Neuronal stem cell (in vitro differentiated cells): ENCODE results near the gene ABCC1.
A peak's percentile ranks its signal among the peaks of the same experiment; 100 is the strongest.

Experiments
- DNase-seq: peaks from one replicate; pipeline ENCODE4 v3.0.0-alpha.2; 2013; ENCODE audit warnings: low spot score
- H2AFZ ChIP-seq: one replicate; pipeline ENCODE4 v1.6.1; 2013; ENCODE audit warnings: mild to moderate bottlenecking, low read length, inconsistent platforms
- H2AK5ac ChIP-seq: 2 replicates; pipeline ENCODE4 v1.6.1; 2013; ENCODE audit warnings: low read depth, mild to moderate bottlenecking, inconsistent platforms, low read length, moderate library complexity, mixed read lengths
- H2BK120ac ChIP-seq: 2 replicates; pipeline ENCODE4 v1.6.1; 2013; ENCODE audit warnings: low read depth, mild to moderate bottlenecking, inconsistent platforms, low read length, moderate library complexity, mixed read lengths
- H2BK12ac ChIP-seq: one replicate; pipeline ENCODE4 v1.6.1; 2013; ENCODE audit warnings: low read length, inconsistent platforms
- H2BK15ac ChIP-seq: 2 replicates; pipeline ENCODE4 v1.6.1; 2013; ENCODE audit warnings: mild to moderate bottlenecking, low read length, inconsistent platforms, mixed read lengths
- H2BK5ac ChIP-seq: one replicate; pipeline ENCODE4 v1.6.1; 2013; ENCODE audit warnings: inconsistent platforms, mild to moderate bottlenecking, low read length, moderate library complexity
- H3K14ac ChIP-seq: one replicate; pipeline ENCODE4 v1.6.1; 2013; ENCODE audit warnings: low read length, inconsistent platforms
- H3K18ac ChIP-seq: 2 replicates; pipeline ENCODE4 v1.6.1; 2013; ENCODE audit warnings: low read length, inconsistent platforms
- H3K23ac ChIP-seq: 2 replicates; pipeline ENCODE4 v1.6.1; 2013; ENCODE audit warnings: low read depth, mild to moderate bottlenecking, mixed read lengths, low read length, inconsistent platforms; ENCODE audit not compliant: poor library complexity
- H3K27ac ChIP-seq: replicated peaks from 3 replicates; pipeline ENCODE4 v1.5.1; 2013; ENCODE audit warnings: low read length, inconsistent platforms
- H3K27me3 ChIP-seq, 3 experiments: 2 replicates each; pipeline ENCODE4 v1.6.1; 2013; ENCODE audit warnings: low read length in 3 of 3, mild to moderate bottlenecking in 2 of 3, inconsistent platforms in 1 of 3, low read depth in 1 of 3, mixed read lengths in 1 of 3, moderate library complexity in 1 of 3; ENCODE audit not compliant: control insufficient read depth in 3 of 3, insufficient read depth in 3 of 3
- H3K36me3 ChIP-seq, 2 donors: replicated peaks in 1 of 2; 2 replicates each; pipeline ENCODE4 v1.6.1; 2013; ENCODE audit warnings: low read length in 2 of 2; ENCODE audit not compliant: control insufficient read depth in 2 of 2, insufficient read depth in 2 of 2
- H3K4ac ChIP-seq: 2 replicates; pipeline ENCODE4 v1.6.1; 2013; ENCODE audit warnings: inconsistent platforms, mild to moderate bottlenecking, low read length, moderate library complexity
- H3K4me1 ChIP-seq, 2 donors: 1 replicate in 1 of 2; 2 replicates in 1 of 2; pipeline ENCODE4 v1.6.1; 2013; ENCODE audit warnings: low read length in 2 of 2, low read depth in 1 of 2; ENCODE audit not compliant: control insufficient read depth in 2 of 2, insufficient read depth in 1 of 2
- H3K4me2 ChIP-seq: one replicate; pipeline ENCODE4 v1.6.1; 2013; ENCODE audit warnings: mild to moderate bottlenecking, low read length, inconsistent platforms; ENCODE audit not compliant: insufficient read depth, poor library complexity, severe bottlenecking
- H3K4me3 ChIP-seq, 2 donors: 2 replicates each; pipeline ENCODE4 v1.5.1; 2013; ENCODE audit warnings: low read length in 2 of 2, mild to moderate bottlenecking in 2 of 2, inconsistent platforms in 1 of 2, moderate library complexity in 1 of 2
- H3K79me1 ChIP-seq: one replicate; pipeline ENCODE4 v1.6.1; 2013; ENCODE audit warnings: low read depth, mild to moderate bottlenecking, inconsistent platforms, low read length, moderate library complexity
- H3K9ac ChIP-seq: one replicate; pipeline ENCODE4 v1.6.1; 2013; ENCODE audit warnings: mild to moderate bottlenecking, low read depth, low read length, inconsistent platforms; ENCODE audit not compliant: poor library complexity
- H3K9me3 ChIP-seq, 2 donors: replicated peaks in 1 of 2; 2 replicates each; pipeline versions ENCODE3 to v1.6.1; 2013; ENCODE audit warnings: low read length in 2 of 2, mild to moderate bottlenecking in 2 of 2, inconsistent platforms in 1 of 2, low read depth in 1 of 2, mixed read lengths in 1 of 2, moderate library complexity in 1 of 2; ENCODE audit not compliant: control insufficient read depth in 2 of 2, insufficient read depth in 1 of 2
- H4K8ac ChIP-seq: one replicate; pipeline ENCODE4 v1.6.1; 2013; ENCODE audit warnings: low read depth, mild to moderate bottlenecking, inconsistent platforms, low read length, moderate library complexity
- H4K91ac ChIP-seq: one replicate; pipeline ENCODE4 v1.6.1; 2013; ENCODE audit warnings: low read length, low read depth, mild to moderate bottlenecking, inconsistent platforms; ENCODE audit not compliant: poor library complexity
- WGBS, 2 donors: extraction: QIAGEN DNeasy Blood & Tissue Kit; methylation state at CpG; one replicate each; pipeline ENCODE4 v1.1.7; 2013; ENCODE audit warnings: missing lambda C conversion rate in 2 of 2, mixed read lengths in 1 of 2; ENCODE audit not compliant: insufficient read length in 2 of 2, insufficient replicate concordance in 1 of 2; ENCODE audit errors: extremely low coverage in 2 of 2; 5-methylcytosine and 5-hydroxymethylcytosine counted together

Gene ABCC1

GRCh38 chr16:16122264-16122663, 172.8 kb downstream of the ABCC1 start:
- no peak overlapping the region for H3K27ac ChIP-seq
- H3K23ac ChIP-seq = no peak overlapping the region
- H3K36me3 ChIP-seq = peaks cover 3 to 53% of the 10 kb centered on the region in 2 donors
- peaks cover 3% of the 10 kb centered on the region for H3K79me1 ChIP-seq
- no peak overlapping the region for H2BK5ac ChIP-seq
- no peak overlapping the region for H2AFZ ChIP-seq
- no peak overlapping the region for H2BK15ac ChIP-seq
- H3K4me2 ChIP-seq = no peak overlapping the region
- no peak overlapping the region for H3K4ac ChIP-seq
- no CpG with 5 or more reads among the region's 12 CpGs for WGBS, 2 donors
- DNase-seq = no peak
- H3K18ac ChIP-seq = no peak overlapping the region
- H3K9ac ChIP-seq = no peak overlapping the region
- no peak overlapping the region for H2BK12ac ChIP-seq
- H3K27me3 ChIP-seq = no peaks in the 10 kb centered on the region
- no peak overlapping the region for H4K8ac ChIP-seq
- no peak overlapping the region for H3K4me3 ChIP-seq
- no peak overlapping the region for H2AK5ac ChIP-seq
- H3K9me3 ChIP-seq = peaks cover 15 to 21% of the 10 kb centered on the region in 2 donors
- no peaks in the 10 kb centered on the region for H3K4me1 ChIP-seq
- no peak overlapping the region for H3K14ac ChIP-seq
- H4K91ac ChIP-seq = no peak overlapping the region
- H2BK120ac ChIP-seq = no peak overlapping the region

- H2AFZ ChIP-seq = no peak overlapping the region
Measured at GRCh38 chr16:16124438-16124837, 175.0 kb downstream of the ABCC1 start.

GRCh38 chr16:16124974-16125373, 175.6 kb downstream of the ABCC1 start:
- Histone ChIP-seq H3K27ac (no peak overlapping the region), H3K18ac (no peak overlapping the region), H2BK5ac (peak overlapping the region; percentile 77), H3K9me3 (peaks cover 6 to 7% of the 10 kb centered on the region in 2 donors), H4K8ac (no peak overlapping the region), H3K4me1 (no peaks in the 10 kb centered on the region), H3K4me2 (no peak overlapping the region), H3K23ac (no peak overlapping the region), H3K4ac (no peak overlapping the region), H3K79me1 (peaks cover 6% of the 10 kb centered on the region), H3K14ac (no peak overlapping the region), H3K27me3 (no peaks in the 10 kb centered on the region), H3K9ac (no peak overlapping the region), H2AFZ (no peak overlapping the region), H2BK15ac (no peak overlapping the region), H2AK5ac (no peak overlapping the region), H2BK120ac (no peak overlapping the region), H3K36me3 (peaks cover 3 to 41% of the 10 kb centered on the region in 2 donors), H4K91ac (no peak overlapping the region), H3K4me3 (peak overlapping the region in 1 of 2 donors; percentile 55), H2BK12ac (no peak overlapping the region)
- no CpG with 5 or more reads among the region's 3 CpGs for WGBS, 2 donors
- no peak for DNase-seq

More at GRCh38 chr16:16124438-16124837, 175.0 kb downstream of the ABCC1 start:
- Histone ChIP-seq H3K4ac (no peak overlapping the region), H2BK12ac (no peak overlapping the region), H3K27me3 (no peaks in the 10 kb centered on the region), H3K18ac (no peak overlapping the region), H3K36me3 (peaks cover 3 to 44% of the 10 kb centered on the region in 2 donors), H4K91ac (no peak overlapping the region), H3K9me3 (peaks cover 6 to 7% of the 10 kb centered on the region in 2 donors), H2BK15ac (no peak overlapping the region), H2BK120ac (no peak overlapping the region), H3K4me3 (peak overlapping the region in 1 of 2 donors; percentile 55), H2AK5ac (no peak overlapping the region), H3K27ac (no peak overlapping the region), H4K8ac (no peak overlapping the region), H3K79me1 (peaks cover 3% of the 10 kb centered on the region), H2BK5ac (peak overlapping the region; percentile 77), H3K4me1 (no peaks in the 10 kb centered on the region), H3K23ac (peak overlapping the region; percentile 25), H3K9ac (no peak overlapping the region), H3K14ac (no peak overlapping the region), H3K4me2 (no peak overlapping the region)
- DNase-seq = no peak
- WGBS, 2 donors = no CpG with 5 or more reads among the region's 10 CpGs

GRCh38 chr16:16126896-16127295, 177.5 kb downstream of the ABCC1 start:
- H2BK15ac ChIP-seq = no peak overlapping the region
- no peak overlapping the region for H3K18ac ChIP-seq
- DNase-seq = no peak
- no peak overlapping the region for H3K9ac ChIP-seq
- H3K4me3 ChIP-seq = peak overlapping the region in 1 of 2 donors; percentile 58
- no peak overlapping the region for H2AFZ ChIP-seq
- H2AK5ac ChIP-seq = no peak overlapping the region
- no peak overlapping the region for H2BK120ac ChIP-seq
- no peak overlapping the region for H3K4ac ChIP-seq
- H3K36me3 ChIP-seq = peaks cover 3 to 34% of the 10 kb centered on the region in 2 donors
- no peak overlapping the region for H2BK12ac ChIP-seq
- H3K4me1 ChIP-seq = no peaks in the 10 kb centered on the region
- H3K23ac ChIP-seq = no peak overlapping the region
- no peak overlapping the region for H3K4me2 ChIP-seq
- no peak overlapping the region for H3K14ac ChIP-seq
- WGBS, 2 donors = no CpG with 5 or more reads among the region's 10 CpGs
- H3K9me3 ChIP-seq = peaks cover 6 to 7% of the 10 kb centered on the region in 2 donors
- H4K8ac ChIP-seq = no peak overlapping the region
- H4K91ac ChIP-seq = no peak overlapping the region
- no peak overlapping the region for H3K27ac ChIP-seq
- no peak overlapping the region for H2BK5ac ChIP-seq
- peaks cover 6% of the 10 kb centered on the region for H3K79me1 ChIP-seq
- H3K27me3 ChIP-seq = no peaks in the 10 kb centered on the region
